Osteoblast (primary cell): ENCODE results near the gene LILRB4. TPM values are rescaled to one million over a fixed set of nuclear protein-coding genes. Genes with fewer than 3 reads are reported as not detected.

ENCODE experiments used
- DNase-seq: peaks from one replicate; pipeline ENCODE4 v3.0.0; 2011; ENCODE audit warnings: low spot score, mixed read lengths; ENCODE audit not compliant: insufficient read length; ENCODE audit errors: missing footprints
- H2AFZ ChIP-seq: 2 replicates; pipeline ENCODE4 v1.6.0; 2011; ENCODE audit warnings: mild to moderate bottlenecking, low read length
- H3K27ac ChIP-seq: 2 replicates; pipeline ENCODE4 v1.5.1; 2011; ENCODE audit warnings: mild to moderate bottlenecking, low read depth, low read length, moderate library complexity
- H3K27me3 ChIP-seq: 2 replicates; pipeline ENCODE4 v1.6.0; 2012; ENCODE audit warnings: mild to moderate bottlenecking, control low read depth, inconsistent platforms, low read length, moderate library complexity; ENCODE audit not compliant: insufficient read depth
- H3K36me3 ChIP-seq: 2 replicates; pipeline ENCODE4 v1.5.1; 2011; ENCODE audit warnings: mild to moderate bottlenecking, low read length, control low read depth, moderate library complexity; ENCODE audit not compliant: insufficient read depth
- H3K4me1 ChIP-seq: 2 replicates; pipeline ENCODE4 v1.5.1; 2011; ENCODE audit warnings: mild to moderate bottlenecking, low read length, control low read depth, moderate library complexity; ENCODE audit not compliant: insufficient read depth
- H3K4me2 ChIP-seq: 2 replicates; pipeline ENCODE4 v1.6.0; 2011; ENCODE audit warnings: mild to moderate bottlenecking, low read length; ENCODE audit not compliant: insufficient read depth
- H3K4me3 ChIP-seq: fragments of 200-600 bp; sonication (generic); 3 replicates; pipeline ENCODE4 v1.5.1; 2012; ENCODE audit warnings: mild to moderate bottlenecking, low read length, inconsistent platforms; ENCODE audit not compliant: insufficient read depth
- H3K79me2 ChIP-seq: 2 replicates; pipeline ENCODE4 v1.6.0; 2012; ENCODE audit warnings: mild to moderate bottlenecking, low read length, control low read depth, inconsistent platforms; ENCODE audit not compliant: insufficient read depth
- H3K9me3 ChIP-seq: 2 replicates; pipeline ENCODE4 v1.5.1; 2011; ENCODE audit warnings: low read depth, low read length, control low read depth
- H4K20me1 ChIP-seq: 2 replicates; pipeline ENCODE4 v1.6.0; 2012; ENCODE audit warnings: mild to moderate bottlenecking, low read length, control low read depth; ENCODE audit not compliant: insufficient read depth
- CTCF ChIP-seq: IDR thresholded peaks from 2 replicates; pipeline ENCODE4 v1.5.1; 2011; ENCODE audit warnings: mild to moderate bottlenecking, low read depth, low read length, moderate library complexity; ENCODE audit errors: extremely low read depth
- total RNA-seq: library from RNA; depleted of rRNA; stranded (reverse); fragments of >200 nt; gene quantifications from 2 replicates; pipeline ENCODE4 v1.2.3, GENCODE V29; 2012

LILRB4 gene
- total RNA-seq, 1 donor, result under 0.01 TPM

DNA sequence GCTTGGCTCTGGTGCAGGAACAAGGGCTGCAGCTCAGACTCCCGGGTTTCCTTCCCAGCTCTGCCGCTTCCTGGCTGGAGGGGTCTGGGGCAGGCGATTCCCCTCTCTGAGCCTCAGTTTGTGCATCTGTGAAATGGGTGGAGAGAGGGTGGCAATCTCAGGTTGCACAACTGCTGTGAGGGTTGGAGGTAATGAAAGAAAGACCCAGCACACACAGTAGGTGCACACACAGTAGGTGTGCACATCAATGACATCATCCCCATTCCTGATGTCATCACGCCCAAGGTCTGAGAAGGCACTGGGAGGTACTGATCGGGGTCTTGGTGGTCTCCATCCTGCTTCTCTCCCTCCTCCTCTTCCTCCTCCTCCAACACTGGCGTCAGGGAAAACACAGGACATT is 2.7 kb downstream of the LILRB4 start:
- Histone ChIP-seq H3K27me3 (no peaks in the 10 kb centered on the region), H3K36me3 (no peaks in the 10 kb centered on the region), H4K20me1 (no peaks in the 10 kb centered on the region)

GRCh38 chr19:54667217-54667616 is 4.4 kb downstream of the LILRB4 start:
- Histone ChIP-seq H3K36me3 (no peaks in the 10 kb centered on the region), H2AFZ (no peak overlapping the region), H3K27me3 (no peaks in the 10 kb centered on the region), H3K9me3 (no peaks in the 10 kb centered on the region), H3K79me2 (no peaks in the 10 kb centered on the region), H3K4me1 (no peaks in the 10 kb centered on the region), H3K27ac (no peak overlapping the region), H3K4me2 (no peak overlapping the region), H4K20me1 (no peaks in the 10 kb centered on the region), H3K4me3 (no peak overlapping the region)
- no peak for DNase-seq
- TF ChIP-seq CTCF, result no peak

More for the DNA sequence above, 2.7 kb downstream of the LILRB4 start:
- no peak for DNase-seq
- no peak overlapping the region for H3K4me3 ChIP-seq
- H3K27ac ChIP-seq, result no peak overlapping the region
- H3K4me2 ChIP-seq, result no peak overlapping the region
- H3K4me1 ChIP-seq, result no peaks in the 10 kb centered on the region
- no peak overlapping the region for H2AFZ ChIP-seq
- TF ChIP-seq CTCF, result no peak
- H3K9me3 ChIP-seq, result no peaks in the 10 kb centered on the region
- no peaks in the 10 kb centered on the region for H3K79me2 ChIP-seq

DNA sequence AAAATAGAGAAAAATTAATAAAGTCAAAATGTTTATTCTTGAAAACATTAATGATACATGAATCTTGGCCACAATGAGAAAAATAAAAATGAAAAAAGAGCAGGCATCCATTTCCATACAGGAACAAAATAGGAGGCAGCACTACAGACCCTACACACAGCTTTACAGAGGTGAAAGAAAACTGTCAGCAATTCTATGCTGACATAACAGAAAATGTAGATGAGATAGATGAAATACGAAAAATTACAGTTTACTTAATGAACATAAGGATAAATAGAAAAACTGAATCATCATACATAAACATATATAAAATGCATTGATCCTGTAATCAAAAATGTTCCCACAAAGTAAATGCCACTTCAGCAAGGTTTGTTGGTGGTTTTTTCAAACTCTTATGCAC is 5.6 kb downstream of the LILRB4 start:
- no peak overlapping the region for H3K27ac ChIP-seq

More for the DNA sequence above, 5.6 kb downstream of the LILRB4 start:
- no peak for DNase-seq
- Histone ChIP-seq H3K4me2 (no peak overlapping the region), H3K4me1 (no peaks in the 10 kb centered on the region), H3K4me3 (no peak overlapping the region), H3K9me3 (no peaks in the 10 kb centered on the region), H3K36me3 (no peaks in the 10 kb centered on the region), H4K20me1 (no peaks in the 10 kb centered on the region), H3K27me3 (no peaks in the 10 kb centered on the region), H2AFZ (no peak overlapping the region), H3K79me2 (no peaks in the 10 kb centered on the region)
- TF ChIP-seq CTCF, result no peak
